RPMI8226 (cell line): ENCODE data around the gene ABHD14A.

Experiments
- DNase-seq: peaks from one replicate; pipeline ENCODE4 v3.0.0-alpha.2; 2015

ABHD14A gene

GRCh38 chr3:51999846-52000245 is 25.0 kb downstream of the ABHD14A start:
- DNase-seq = no peak

GRCh38 chr3:52001443-52001974 is 26.6 kb downstream of the ABHD14A start:
- peak; percentile 83 for DNase-seq

GRCh38 chr3:52002748-52003147 is 27.9 kb downstream of the ABHD14A start:
- no peak for DNase-seq

GRCh38 chr3:52004163-52004787 is 29.4 kb downstream of the ABHD14A start:
- DNase-seq = no peak

- DNase-seq = no peak
These were observed 30.1 kb downstream of the ABHD14A start for GRCh38 chr3:52004906-52005395.

GRCh38 chr3:52005571-52005986 is 30.7 kb downstream of the ABHD14A start:
- DNase-seq = no peak

GRCh38 chr3:52006017-52006819 is 31.4 kb downstream of the ABHD14A start:
- no peak for DNase-seq

GRCh38 chr3:52006820-52007133 is 31.9 kb downstream of the ABHD14A start:
- no peak for DNase-seq

- DNase-seq = no peak
These were observed 32.4 kb downstream of the ABHD14A start for GRCh38 chr3:52007291-52007690.

GRCh38 chr3:52010431-52010830 is 35.6 kb downstream of the ABHD14A start:
- no peak for DNase-seq

- no peak for DNase-seq
These were observed 37.8 kb downstream of the ABHD14A start for GRCh38 chr3:52012699-52013098.

- DNase-seq = no peak
These were observed 39.1 kb downstream of the ABHD14A start for GRCh38 chr3:52013802-52014598.

- DNase-seq = no peak
These were observed 39.7 kb downstream of the ABHD14A start for GRCh38 chr3:52014613-52015012.

GRCh38 chr3:52015438-52016228 is 40.8 kb downstream of the ABHD14A start:
- DNase-seq = no peak

GRCh38 chr3:52017586-52017985 is 42.7 kb downstream of the ABHD14A start:
- no peak for DNase-seq

GRCh38 chr3:52018319-52019000 is 43.6 kb downstream of the ABHD14A start:
- DNase-seq = no peak

GRCh38 chr3:52019352-52020080 is 44.7 kb downstream of the ABHD14A start:
- no peak for DNase-seq

- no peak for DNase-seq
These were observed 45.9 kb downstream of the ABHD14A start for GRCh38 chr3:52020796-52021195.

- no peak for DNase-seq
These were observed 46.8 kb downstream of the ABHD14A start for GRCh38 chr3:52021489-52022268.
